Mesendoderm (in vitro differentiated cells): ENCODE measurements around the gene TMC5.
"Not testable (repeated sequence)": the region's sequence is repeated elsewhere in the genome, so short reads cannot be mapped to it uniquely, and the experiment has no call there.

Source experiments
- DNase-seq: peaks from one replicate; pipeline ENCODE4 v3.0.0; 2013
- H2AK5ac ChIP-seq: 2 replicates; pipeline ENCODE4 v1.6.1; 2013; ENCODE audit warnings: low read length, inconsistent platforms
- H2BK120ac ChIP-seq: 2 replicates; pipeline ENCODE4 v1.6.1; 2013; ENCODE audit warnings: low read depth, mild to moderate bottlenecking, low read length, moderate library complexity, mixed read lengths
- H2BK15ac ChIP-seq: replicated peaks from 2 replicates; pipeline ENCODE4 v1.6.1; 2013; ENCODE audit warnings: low read depth, mild to moderate bottlenecking, moderate library complexity
- H2BK5ac ChIP-seq: 2 replicates; pipeline ENCODE4 v1.6.1; 2013; ENCODE audit warnings: low read length, inconsistent platforms
- H3K18ac ChIP-seq: 2 replicates; pipeline ENCODE4 v1.6.1; 2013; ENCODE audit warnings: mild to moderate bottlenecking, low read length, mixed read lengths
- H3K23ac ChIP-seq: one replicate; pipeline ENCODE4 v1.6.1; 2013; ENCODE audit warnings: low read length
- H3K27ac ChIP-seq: 2 replicates; pipeline ENCODE4 v1.5.1; 2013; ENCODE audit warnings: low read depth, mild to moderate bottlenecking, inconsistent platforms, low read length, moderate library complexity
- H3K27me3 ChIP-seq: 2 replicates; pipeline ENCODE4 v1.6.1; 2013; ENCODE audit warnings: low read length, control low read depth, mild to moderate bottlenecking, inconsistent platforms; ENCODE audit not compliant: insufficient read depth, poor library complexity
- H3K36me3 ChIP-seq: 2 replicates; pipeline ENCODE4 v1.6.1; 2013; ENCODE audit warnings: low read length, inconsistent platforms; ENCODE audit not compliant: control insufficient read depth, insufficient read depth
- H3K4ac ChIP-seq: one replicate; pipeline ENCODE4 v1.6.1; 2013; ENCODE audit warnings: low read depth, mild to moderate bottlenecking, low read length, moderate library complexity
- H3K4me1 ChIP-seq: 2 replicates; pipeline ENCODE4 v1.6.1; 2013; ENCODE audit warnings: low read depth, low read length, inconsistent platforms; ENCODE audit not compliant: control insufficient read depth
- H3K4me2 ChIP-seq: 2 replicates; pipeline ENCODE4 v1.6.1; 2013; ENCODE audit warnings: low read length
- H3K4me3 ChIP-seq: 2 replicates; pipeline ENCODE4 v1.5.1; 2013; ENCODE audit warnings: mild to moderate bottlenecking, low read length
- H3K56ac ChIP-seq: one replicate; pipeline ENCODE4 v1.6.1; 2013; ENCODE audit warnings: low read length
- H3K79me1 ChIP-seq: 2 replicates; pipeline ENCODE4 v1.6.1; 2013; ENCODE audit warnings: low read length, inconsistent platforms
- H3K79me2 ChIP-seq: 2 replicates; pipeline ENCODE4 v1.6.1; 2013; ENCODE audit warnings: mild to moderate bottlenecking, low read length; ENCODE audit not compliant: control insufficient read depth, insufficient read depth
- H3K9ac ChIP-seq: 2 replicates; pipeline ENCODE4 v1.6.1; 2013; ENCODE audit warnings: low read length, inconsistent platforms
- H4K5ac ChIP-seq: one replicate; pipeline ENCODE4 v1.6.1; 2013; ENCODE audit warnings: low read length
- H4K8ac ChIP-seq: one replicate; pipeline ENCODE4 v1.6.1; 2013; ENCODE audit warnings: low read depth, mild to moderate bottlenecking, control low read depth, low read length, moderate library complexity
- WGBS: extraction: QIAGEN DNeasy Blood & Tissue Kit; methylation state at CpG from one replicate; pipeline ENCODE4 v1.1.7; 2013; ENCODE audit warnings: low lambda C conversion rate, missing lambda C conversion rate; ENCODE audit not compliant: insufficient coverage; ENCODE audit errors: extremely low coverage; 5-methylcytosine and 5-hydroxymethylcytosine counted together

The TMC5 gene

GRCh38 chr16:19410435-19411171 is 7.1 kb upstream of the TMC5 start:
- H2BK5ac ChIP-seq, result no peak overlapping the region
- H3K79me2 ChIP-seq, result no peaks in the 10 kb centered on the region
- no peak overlapping the region for H2AK5ac ChIP-seq
- H3K36me3 ChIP-seq, result no peaks in the 10 kb centered on the region
- no peaks in the 10 kb centered on the region for H3K79me1 ChIP-seq
- peak; percentile 80 for DNase-seq
- H3K4me1 ChIP-seq, result no peaks in the 10 kb centered on the region
- H3K18ac ChIP-seq, result peak overlapping the region; percentile 68
- peak overlapping the region; percentile 67 for H3K4me2 ChIP-seq
- H3K27ac ChIP-seq, result no peak overlapping the region
- H3K56ac ChIP-seq, result peak overlapping the region; percentile 76
- H3K27me3 ChIP-seq, result no peaks in the 10 kb centered on the region
- H2BK120ac ChIP-seq, result no peak overlapping the region
- H2BK15ac ChIP-seq, result no peak overlapping the region
- H3K4me3 ChIP-seq, result no peak overlapping the region
- no peak overlapping the region for H3K23ac ChIP-seq
- peak overlapping the region; percentile 62 for H3K9ac ChIP-seq
- no peak overlapping the region for H4K5ac ChIP-seq
- no CpG with 5 or more reads among the region's 58 CpGs for WGBS
- H3K4ac ChIP-seq, result no peak overlapping the region
- no peak overlapping the region for H4K8ac ChIP-seq

DNA sequence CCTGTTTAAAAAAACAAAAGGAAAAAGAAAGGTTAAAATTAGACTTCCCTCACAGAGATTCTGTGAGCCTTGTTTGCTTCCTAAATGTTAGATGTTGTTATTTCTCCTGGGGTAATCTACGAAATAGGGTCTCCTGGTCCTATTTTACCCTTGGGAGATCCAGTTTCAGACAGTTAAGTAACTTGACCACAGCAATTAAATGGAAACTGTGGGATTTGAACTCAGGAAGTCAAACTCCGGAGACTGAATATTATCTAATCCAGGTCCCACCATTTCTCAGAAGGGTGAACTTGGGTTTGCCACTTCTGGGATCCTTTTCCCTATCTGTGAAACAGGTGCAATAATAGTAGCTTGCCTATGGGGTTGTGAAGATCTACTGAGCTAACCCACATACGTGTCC is 6.4 kb upstream of the TMC5 start:
- Histone ChIP-seq H2BK15ac (no peak overlapping the region), H3K36me3 (no peaks in the 10 kb centered on the region), H4K8ac (no peak overlapping the region), H3K4me1 (no peaks in the 10 kb centered on the region), H2BK120ac (no peak overlapping the region), H3K4me3 (no peak overlapping the region), H2BK5ac (no peak overlapping the region), H3K4me2 (no peak overlapping the region), H3K27me3 (no peaks in the 10 kb centered on the region), H4K5ac (no peak overlapping the region), H3K23ac (no peak overlapping the region), H3K9ac (no peak overlapping the region), H3K4ac (no peak overlapping the region), H3K27ac (no peak overlapping the region), H3K79me1 (no peaks in the 10 kb centered on the region), H3K18ac (no peak overlapping the region), H3K56ac (no peak overlapping the region), H3K79me2 (no peaks in the 10 kb centered on the region), H2AK5ac (no peak overlapping the region)
- DNase-seq, result no peak
- WGBS, result no CpG with 5 or more reads among the region's 3 CpGs

GRCh38 chr16:19412055-19412454 is 5.6 kb upstream of the TMC5 start:
- not testable (repeated sequence) for H3K4me1 ChIP-seq, DNase-seq, H3K9ac ChIP-seq, H3K27ac ChIP-seq, H3K4me3 ChIP-seq, H2BK120ac ChIP-seq, H2BK5ac ChIP-seq, H2BK15ac ChIP-seq, H3K4ac ChIP-seq, H3K4me2 ChIP-seq, H3K56ac ChIP-seq, H3K27me3 ChIP-seq, H4K8ac ChIP-seq, H3K79me2 ChIP-seq, H3K36me3 ChIP-seq, H3K18ac ChIP-seq, H3K79me1 ChIP-seq, H3K23ac ChIP-seq, H2AK5ac ChIP-seq, H4K5ac ChIP-seq
- WGBS, result no CpG with 5 or more reads among the region's 7 CpGs

- Histone ChIP-seq H3K27me3 (no peaks in the 10 kb centered on the region), H2BK120ac (no peak overlapping the region), H3K79me2 (no peaks in the 10 kb centered on the region), H2AK5ac (no peak overlapping the region), H3K4me1 (peaks cover 3% of the 10 kb centered on the region), H3K23ac (no peak overlapping the region), H4K8ac (no peak overlapping the region), H3K4me2 (no peak overlapping the region), H3K56ac (no peak overlapping the region), H4K5ac (no peak overlapping the region), H3K27ac (no peak overlapping the region), H2BK15ac (no peak overlapping the region), H3K79me1 (no peaks in the 10 kb centered on the region), H3K4me3 (no peak overlapping the region), H3K9ac (no peak overlapping the region), H2BK5ac (no peak overlapping the region), H3K18ac (no peak overlapping the region), H3K4ac (no peak overlapping the region), H3K36me3 (no peaks in the 10 kb centered on the region)
- no CpG with 5 or more reads among the region's 5 CpGs for WGBS
- DNase-seq, result no peak
These were observed 2.2 kb upstream of the TMC5 start for GRCh38 chr16:19415461-19415860.

GRCh38 chr16:19415918-19416317 is 1.8 kb upstream of the TMC5 start:
- H3K79me2 ChIP-seq, result no peaks in the 10 kb centered on the region
- H2BK5ac ChIP-seq, result no peak overlapping the region
- H3K79me1 ChIP-seq, result no peaks in the 10 kb centered on the region
- H3K18ac ChIP-seq, result no peak overlapping the region
- H4K5ac ChIP-seq, result no peak overlapping the region
- no peak for DNase-seq
- H3K4me1 ChIP-seq, result peaks cover 3% of the 10 kb centered on the region
- no peak overlapping the region for H2BK15ac ChIP-seq
- no peaks in the 10 kb centered on the region for H3K27me3 ChIP-seq
- H3K4me3 ChIP-seq, result no peak overlapping the region
- H2BK120ac ChIP-seq, result no peak overlapping the region
- H2AK5ac ChIP-seq, result no peak overlapping the region
- no peak overlapping the region for H3K23ac ChIP-seq
- H3K4ac ChIP-seq, result no peak overlapping the region
- no peak overlapping the region for H4K8ac ChIP-seq
- no CpG with 5 or more reads among the region's 2 CpGs for WGBS
- H3K27ac ChIP-seq, result no peak overlapping the region
- H3K56ac ChIP-seq, result no peak overlapping the region
- H3K36me3 ChIP-seq, result no peaks in the 10 kb centered on the region
- H3K9ac ChIP-seq, result no peak overlapping the region
- H3K4me2 ChIP-seq, result no peak overlapping the region

DNA sequence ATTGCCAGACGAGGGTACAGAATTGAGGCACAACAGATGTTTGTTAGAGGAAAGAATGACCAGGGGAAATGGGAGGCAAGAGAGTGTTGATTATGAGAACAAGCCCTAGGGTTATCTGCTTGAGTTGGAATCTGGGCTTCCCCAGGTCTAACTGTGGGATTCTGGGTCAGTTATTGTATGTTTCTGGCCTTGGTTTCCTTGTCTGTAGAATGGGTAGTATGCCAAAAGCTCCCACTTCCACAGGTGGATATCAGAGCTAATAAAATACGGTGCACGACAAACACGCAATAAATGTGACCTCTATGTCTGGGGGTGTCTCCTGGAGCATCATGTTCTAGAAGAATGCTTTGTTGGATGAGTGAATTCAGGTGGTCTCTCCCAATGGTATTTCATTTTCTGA is 517 bp downstream of the TMC5 start:
- Histone ChIP-seq H3K27ac (no peak overlapping the region), H2BK5ac (no peak overlapping the region), H3K4me3 (no peak overlapping the region), H2BK15ac (no peak overlapping the region), H3K56ac (no peak overlapping the region), H2AK5ac (no peak overlapping the region), H2BK120ac (no peak overlapping the region), H3K4ac (no peak overlapping the region), H3K9ac (no peak overlapping the region), H3K36me3 (no peaks in the 10 kb centered on the region), H3K23ac (no peak overlapping the region), H3K4me1 (peaks cover 3% of the 10 kb centered on the region), H3K79me1 (no peaks in the 10 kb centered on the region), H3K18ac (no peak overlapping the region), H3K27me3 (no peaks in the 10 kb centered on the region), H4K8ac (no peak overlapping the region), H4K5ac (no peak overlapping the region), H3K79me2 (no peaks in the 10 kb centered on the region), H3K4me2 (no peak overlapping the region)
- DNase-seq, result no peak
- no CpG with 5 or more reads among the region's 4 CpGs for WGBS
